Measurements from ENCODE around the gene DLGAP1. TPM values are rescaled to one million over a fixed set of nuclear protein-coding genes. Genes with fewer than 3 reads are reported as not detected.

Gene DLGAP1
- total RNA-seq, 1 donor from 2014 or later, result 11.5 TPM

- peaks cover 40% of the 10 kb centered on the region for H3K4me1 Mint-ChIP-seq
- H3K27ac Mint-ChIP-seq (ENCODE audit: unreplicated experiment), result no peak overlapping the region
- no peaks in the 10 kb centered on the region for H3K36me3 Mint-ChIP-seq (ENCODE audit: low read depth)
Measured at GRCh38 chr18:3524706-3525105, 930.4 kb downstream of the DLGAP1 start.

GRCh38 chr18:3520230-3521085, 934.6 kb downstream of the DLGAP1 start:
- H3K27ac Mint-ChIP-seq (ENCODE audit: unreplicated experiment), result no peak overlapping the region

More at GRCh38 chr18:3524706-3525105, 930.4 kb downstream of the DLGAP1 start:
- TF ChIP-seq CTCF (conservative IDR thresholded peaks at IDR 0.05), result no peak
- H3K4me3 Mint-ChIP-seq, result no peak overlapping the region
- DNase-seq (ENCODE audit: low read depth, low spot score), result no peak
- H3K27me3 Mint-ChIP-seq (ENCODE audit: low read depth), result no peaks in the 10 kb centered on the region
- peaks cover 2% of the 10 kb centered on the region for H3K9me3 Mint-ChIP-seq

GRCh38 chr18:3514312-3515216, 940.5 kb downstream of the DLGAP1 start:
- H3K27ac Mint-ChIP-seq (ENCODE audit: unreplicated experiment), result no peak overlapping the region
- no peak overlapping the region for H3K4me3 Mint-ChIP-seq
- H3K36me3 Mint-ChIP-seq (ENCODE audit: low read depth), result no peaks in the 10 kb centered on the region
- DNase-seq (ENCODE audit: low read depth, low spot score), result no peak
- no peaks in the 10 kb centered on the region for H3K9me3 Mint-ChIP-seq
- H3K4me1 Mint-ChIP-seq, result peaks cover 4% of the 10 kb centered on the region
- H3K27me3 Mint-ChIP-seq (ENCODE audit: low read depth), result no peaks in the 10 kb centered on the region
- TF ChIP-seq CTCF (conservative IDR thresholded peaks at IDR 0.05), result no peak

More at GRCh38 chr18:3520230-3521085, 934.6 kb downstream of the DLGAP1 start:
- no peak for DNase-seq (ENCODE audit: low read depth, low spot score)
- Mint-ChIP-seq H3K27me3 (ENCODE audit: low read depth) (no peaks in the 10 kb centered on the region), H3K9me3 (peaks cover 2% of the 10 kb centered on the region), H3K4me3 (no peak overlapping the region), H3K4me1 (peaks cover 15% of the 10 kb centered on the region), H3K36me3 (ENCODE audit: low read depth) (no peaks in the 10 kb centered on the region)
- TF ChIP-seq CTCF (conservative IDR thresholded peaks at IDR 0.05), result no peak

GRCh38 chr18:3513481-3513880, 941.6 kb downstream of the DLGAP1 start:
- H3K4me1 Mint-ChIP-seq, result no peaks in the 10 kb centered on the region
- H3K36me3 Mint-ChIP-seq (ENCODE audit: low read depth), result no peaks in the 10 kb centered on the region
- no peaks in the 10 kb centered on the region for H3K27me3 Mint-ChIP-seq (ENCODE audit: low read depth)
- DNase-seq (ENCODE audit: low read depth, low spot score), result no peak
- TF ChIP-seq CTCF (conservative IDR thresholded peaks at IDR 0.05), result no peak
- no peaks in the 10 kb centered on the region for H3K9me3 Mint-ChIP-seq
- H3K27ac Mint-ChIP-seq (ENCODE audit: unreplicated experiment), result no peak overlapping the region
- no peak overlapping the region for H3K4me3 Mint-ChIP-seq

- TF ChIP-seq CTCF (conservative IDR thresholded peaks at IDR 0.05), result no peak
- Mint-ChIP-seq H3K27ac (ENCODE audit: unreplicated experiment) (no peak overlapping the region), H3K4me1 (no peaks in the 10 kb centered on the region), H3K4me3 (no peak overlapping the region), H3K27me3 (ENCODE audit: low read depth) (no peaks in the 10 kb centered on the region), H3K36me3 (ENCODE audit: low read depth) (no peaks in the 10 kb centered on the region), H3K9me3 (no peaks in the 10 kb centered on the region)
- DNase-seq (ENCODE audit: low read depth, low spot score), result no peak
Measured at GRCh38 chr18:3511980-3512379, 943.1 kb downstream of the DLGAP1 start.
